GM23248 (cell line): Measurements from ENCODE around the gene MMS22L. TPM values are rescaled to one million over a fixed set of nuclear protein-coding genes. Genes with fewer than 3 reads are reported as not detected.

Experiments
- DNase-seq: peaks from one replicate; pipeline ENCODE4 v3.0.0-alpha.2; 2015
- H2AFZ ChIP-seq: fragments of 200-600 bp; sonication (generic); 2 replicates; pipeline ENCODE4 v1.6.1; 2016; ENCODE audit warnings: antibody characterized with exemption
- H3F3A ChIP-seq: fragments of 200-600 bp; sonication (generic); 2 replicates; pipeline ENCODE4 v1.6.1; 2016; ENCODE audit warnings: mild to moderate bottlenecking, antibody characterized with exemption, mixed run types; ENCODE audit not compliant: insufficient read depth
- H3K27ac ChIP-seq: fragments of 200-600 bp; sonication (generic); 2 replicates; pipeline ENCODE4 v1.5.1; 2016; ENCODE audit warnings: mild to moderate bottlenecking
- H3K27me3 ChIP-seq: fragments of 200-600 bp; sonication (generic); replicated peaks from 2 replicates; pipeline ENCODE4 v1.6.1; 2016; ENCODE audit warnings: mild to moderate bottlenecking; ENCODE audit not compliant: insufficient read depth
- H3K36me3 ChIP-seq: fragments of 200-600 bp; sonication (generic); 2 replicates; pipeline ENCODE4 v1.6.1; 2016; ENCODE audit warnings: low read depth, mild to moderate bottlenecking
- H3K4me1 ChIP-seq: fragments of 200-600 bp; sonication (generic); 2 replicates; pipeline ENCODE4 v1.6.1; 2016; ENCODE audit warnings: mild to moderate bottlenecking; ENCODE audit not compliant: insufficient read depth
- H3K4me2 ChIP-seq: fragments of 200-600 bp; sonication (generic); one replicate; pipeline ENCODE4 v1.6.1; 2016; ENCODE audit warnings: mild to moderate bottlenecking; ENCODE audit not compliant: unreplicated experiment
- H3K4me3 ChIP-seq: fragments of 200-600 bp; sonication (generic); 2 replicates; pipeline ENCODE4 v1.5.1; 2016; ENCODE audit warnings: mild to moderate bottlenecking
- H3K79me2 ChIP-seq: fragments of 200-600 bp; sonication (generic); 2 replicates; pipeline ENCODE4 v1.6.1; 2016; ENCODE audit warnings: mild to moderate bottlenecking; ENCODE audit not compliant: insufficient read depth
- H3K9ac ChIP-seq: fragments of 200-600 bp; sonication (generic); 2 replicates; pipeline ENCODE4 v1.6.1; 2016; ENCODE audit warnings: mild to moderate bottlenecking
- H3K9me2 ChIP-seq: fragments of 200-600 bp; sonication (generic); 2 replicates; pipeline ENCODE4 v1.6.1; 2016; ENCODE audit warnings: mixed run types, mild to moderate bottlenecking, moderate library complexity; ENCODE audit not compliant: insufficient read depth
- H3K9me3 ChIP-seq: fragments of 200-600 bp; sonication (generic); one replicate; pipeline ENCODE4 v1.6.1; 2017; ENCODE audit warnings: low read depth
- H4K20me1 ChIP-seq: fragments of 200-600 bp; sonication (generic); 2 replicates; pipeline ENCODE4 v1.6.0; 2016; ENCODE audit not compliant: insufficient read depth
- EZH2 ChIP-seq: fragments of 200-600 bp; sonication (generic); IDR thresholded peaks from 2 replicates; pipeline ENCODE4 v1.6.1; 2018; ENCODE audit warnings: antibody characterized with exemption, mild to moderate bottlenecking; ENCODE audit not compliant: insufficient read depth, poor library complexity, severe bottlenecking
- EZH2phosphoT487 ChIP-seq: fragments of 200-600 bp; sonication (generic); IDR thresholded peaks from 2 replicates; pipeline ENCODE4 v1.6.1; 2018; ENCODE audit warnings: antibody characterized with exemption, moderate library complexity, mild to moderate bottlenecking, low read depth; ENCODE audit not compliant: insufficient read depth
- whole genome bisulfite sequencing, 2 experiments: methylation state at CpG; one replicate each; pipeline ENCODE4 v1.1.6; 2015 to 2017; ENCODE audit warnings: low lambda C conversion rate in 2 of 2, low coverage in 1 of 2; ENCODE audit errors: missing lambda C conversion rate in 2 of 2; 5-methylcytosine and 5-hydroxymethylcytosine counted together
- in situ Hi-C: fragments of 300-500 bp; cut with MboI; formaldehyde crosslinking; loops from 2 replicates; pipeline ENCODE4 v1.15.0; 2020
- polyA plus RNA-seq: library from polyadenylated mRNA; unstranded; fragments of >200 nt; fragmentation: Nextera tagmentation; extraction: Ambion mirVana; gene quantifications from 2 replicates; pipeline ENCODE4 v1.2.1, GENCODE V29; 2016
- total RNA-seq: library from RNA; depleted of rRNA; stranded (reverse); fragments of >200 nt; shearing (Covaris generic); gene quantifications from 2 replicates; pipeline ENCODE4 v1.2.3, GENCODE V29; 2014

Gene MMS22L
- total and polyA plus RNA-seq, 2 experiments from 2014 or later: 4.1 to 12.9 TPM

DNA sequence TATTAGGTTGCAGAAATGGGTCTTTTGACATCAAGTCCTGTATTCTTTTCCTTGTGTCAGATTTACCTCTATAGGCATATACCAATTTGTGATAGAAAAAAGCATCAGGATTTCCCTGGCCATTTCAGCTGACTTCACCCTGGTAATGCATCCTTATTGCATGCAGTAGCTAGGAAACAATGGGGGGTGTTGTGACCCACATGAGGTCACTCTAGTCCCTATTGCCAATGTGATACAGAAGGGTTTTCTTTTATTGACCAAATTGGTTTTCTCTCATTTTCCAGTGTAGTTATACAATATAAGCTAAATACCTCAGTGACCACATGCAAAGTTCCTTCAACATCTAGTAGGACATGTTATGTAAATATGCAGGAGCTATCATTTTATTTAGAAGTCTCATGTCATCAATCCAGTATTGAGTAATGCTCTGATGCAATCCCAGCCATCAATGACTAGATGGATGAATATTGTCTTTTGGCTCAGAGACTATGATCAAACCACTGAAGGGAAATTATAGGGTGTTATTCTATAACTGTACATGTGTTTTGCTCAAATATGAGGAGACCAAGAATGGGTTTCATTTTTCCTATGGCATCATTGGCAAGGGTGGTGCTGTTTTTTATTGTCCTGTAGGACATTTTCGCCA, 180.7 kb downstream of the MMS22L start:
- in situ Hi-C loops: no loop called here
- DNase-seq: no peak
- WGBS, 2 experiments: 82 to 88% methylated on average over 1 of the region's 1 CpG

DNA sequence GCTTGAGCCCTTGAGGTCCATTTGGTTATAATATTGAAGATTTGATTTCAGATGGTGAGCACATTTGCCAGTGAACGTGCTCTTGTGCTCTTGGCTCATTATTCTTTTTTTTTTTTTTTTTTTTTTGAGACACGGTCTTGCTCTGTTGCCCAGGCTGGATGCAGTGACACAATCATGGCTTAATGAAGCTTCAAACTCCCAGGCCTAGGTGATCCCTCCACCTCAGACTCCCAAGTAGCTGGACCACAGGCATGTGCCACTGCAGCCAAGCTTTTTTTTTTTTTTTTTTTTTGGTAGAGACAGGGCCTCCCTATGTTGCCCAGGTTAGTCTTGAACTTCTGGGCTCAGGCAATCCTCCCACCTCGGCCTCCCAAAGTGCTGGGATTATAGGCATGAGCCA, 182.3 kb downstream of the MMS22L start:
- TF ChIP-seq EZH2phosphoT487: no peak
- TF ChIP-seq EZH2: no peak
- no peaks in the 10 kb centered on the region for H3K27me3 ChIP-seq
- peaks cover 1% of the 10 kb centered on the region; the same call in 1 of the 2 replicates for H3K4me1 ChIP-seq
- H3K79me2 ChIP-seq: no peaks in the 10 kb centered on the region
- no peak for DNase-seq
- H3K36me3 ChIP-seq: no peaks in the 10 kb centered on the region
- 14 to 25% methylated on average over 3 of the region's 3 CpGs for WGBS, 2 experiments
- no peak overlapping the region for H3K9ac ChIP-seq
- H3F3A ChIP-seq: no peaks in the 10 kb centered on the region
- in situ Hi-C loops: no loop called here
- no peaks in the 10 kb centered on the region for H4K20me1 ChIP-seq
- H3K4me2 ChIP-seq: no peak overlapping the region
- no peaks in the 10 kb centered on the region for H3K9me2 ChIP-seq
- no peaks in the 10 kb centered on the region for H3K9me3 ChIP-seq
- H2AFZ ChIP-seq: no peak overlapping the region
- H3K4me3 ChIP-seq: no peak overlapping the region
- H3K27ac ChIP-seq: no peak overlapping the region

More for the DNA sequence above, 180.7 kb downstream of the MMS22L start:
- H3K4me1 ChIP-seq: peaks cover 4% of the 10 kb centered on the region; the same call in 1 of the 2 replicates
- no peak overlapping the region for H2AFZ ChIP-seq
- H3K27ac ChIP-seq: no peak overlapping the region
- H3K36me3 ChIP-seq: no peaks in the 10 kb centered on the region
- 0 out of 2 replicates have a peak, but pooled peaks cover 2% of the 10 kb centered on the region for H3K27me3 ChIP-seq
- H4K20me1 ChIP-seq: no peaks in the 10 kb centered on the region
- no peak overlapping the region for H3K9ac ChIP-seq
- H3K9me2 ChIP-seq: no peaks in the 10 kb centered on the region
- no peaks in the 10 kb centered on the region for H3K79me2 ChIP-seq
- no peaks in the 10 kb centered on the region for H3F3A ChIP-seq
- no peaks in the 10 kb centered on the region for H3K9me3 ChIP-seq
- H3K4me2 ChIP-seq: no peak overlapping the region
- TF ChIP-seq EZH2phosphoT487 (no peak), EZH2 (no peak)
- H3K4me3 ChIP-seq: no peak overlapping the region

DNA sequence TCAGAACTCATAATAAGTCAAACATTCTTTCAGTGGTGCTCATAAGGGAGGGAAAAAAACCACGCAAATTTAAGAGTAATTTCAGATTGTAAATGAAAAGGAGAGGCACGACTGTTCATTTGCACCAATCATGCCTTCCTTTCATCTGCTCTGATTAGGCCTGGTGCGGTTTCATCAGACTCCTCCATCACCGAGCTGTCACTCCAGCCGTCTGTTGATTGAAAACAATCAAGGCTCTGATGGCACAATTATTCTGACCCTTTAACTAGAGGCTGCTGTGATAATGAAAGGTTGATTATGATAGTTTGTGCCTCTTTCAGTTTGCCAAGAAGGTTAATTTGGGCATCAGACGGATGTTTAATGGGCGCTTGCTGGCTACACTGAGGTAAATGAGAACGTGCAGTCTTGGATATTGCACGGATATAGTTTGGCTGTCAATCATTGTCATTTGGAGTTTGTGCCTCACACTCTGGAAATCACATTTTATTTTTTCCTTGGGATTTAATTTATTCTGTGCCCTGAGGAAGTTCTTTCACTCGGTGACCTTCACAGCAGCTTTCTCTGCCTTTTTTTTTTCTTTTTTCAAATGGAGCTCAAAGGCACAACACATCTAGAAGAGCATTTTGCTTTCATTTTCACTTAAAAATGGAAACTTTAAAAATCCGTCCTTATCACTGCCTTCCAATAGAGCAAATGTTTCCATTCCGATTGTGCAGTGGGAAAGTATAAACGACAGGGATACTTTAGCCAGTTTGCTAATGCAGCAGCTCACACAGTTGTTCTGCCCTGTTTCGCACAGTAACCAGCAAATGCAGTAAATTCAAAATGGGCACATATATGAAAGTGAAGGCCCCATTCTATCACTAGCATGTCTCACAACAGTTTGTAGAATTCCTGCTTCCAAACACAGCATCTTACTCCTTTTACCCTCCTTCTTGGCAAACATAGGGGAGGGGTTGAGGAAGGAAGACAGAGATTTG, 185.7 kb downstream of the MMS22L start:
- H3K36me3 ChIP-seq: no peaks in the 10 kb centered on the region
- no peaks in the 10 kb centered on the region for H3K9me2 ChIP-seq
- H3K4me3 ChIP-seq: peak overlapping the region; percentile 62
- H3K27me3 ChIP-seq: no peaks in the 10 kb centered on the region
- peak overlapping the region; percentile 68 for H3K4me2 ChIP-seq
- no peaks in the 10 kb centered on the region for H4K20me1 ChIP-seq
- in situ Hi-C loops: no loop called here
- H3K4me1 ChIP-seq: peaks cover 3% of the 10 kb centered on the region; the same call in 1 of the 2 replicates
- H2AFZ ChIP-seq: peak overlapping the region; percentile 87
- no peak overlapping the region for H3K27ac ChIP-seq
- no peaks in the 10 kb centered on the region for H3F3A ChIP-seq
- H3K9ac ChIP-seq: peak overlapping the region; percentile 23
- no peak for TF ChIP-seq EZH2
- no peak for TF ChIP-seq EZH2phosphoT487
- WGBS, 2 experiments: 51 to 52% methylated on average over 14 of the region's 14 CpGs
- H3K79me2 ChIP-seq: no peaks in the 10 kb centered on the region
- DNase-seq: peak; percentile 8
- H3K9me3 ChIP-seq: no peaks in the 10 kb centered on the region

DNA sequence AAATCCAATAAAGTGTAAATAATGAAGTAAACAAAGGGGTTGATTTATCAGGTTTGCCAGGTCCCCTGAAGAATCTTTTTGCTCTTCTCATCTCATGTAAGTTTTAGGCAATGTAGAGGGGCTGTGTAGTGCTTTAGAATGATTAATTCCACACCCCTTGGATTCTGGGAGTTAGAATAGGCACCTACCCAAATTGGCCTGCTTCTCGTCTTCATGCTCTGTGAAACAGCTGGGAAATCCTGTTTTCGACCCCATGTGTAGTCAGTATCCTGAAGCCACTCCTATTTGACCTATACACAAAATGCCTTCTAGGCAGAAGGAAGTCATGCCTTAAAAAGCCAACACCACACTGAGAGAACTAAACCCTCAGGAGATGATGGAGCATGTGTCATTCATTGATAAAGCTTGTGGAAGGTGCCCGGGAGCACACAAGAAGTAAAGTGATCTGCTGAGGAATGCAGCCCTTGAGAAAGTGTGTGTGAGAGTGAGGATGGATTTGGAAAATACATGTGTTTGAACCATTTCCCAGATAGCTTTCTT, 187.6 kb downstream of the MMS22L start:
- Histone ChIP-seq H3K27ac (no peak overlapping the region), H3K27me3 (no peaks in the 10 kb centered on the region), H3K9ac (no peak overlapping the region), H3K79me2 (no peaks in the 10 kb centered on the region), H2AFZ (no peak overlapping the region), H3K4me3 (no peak overlapping the region), H3F3A (no peaks in the 10 kb centered on the region), H3K36me3 (no peaks in the 10 kb centered on the region), H3K9me3 (no peaks in the 10 kb centered on the region), H4K20me1 (no peaks in the 10 kb centered on the region), H3K4me1 (peaks cover 3% of the 10 kb centered on the region; the same call in 1 of the 2 replicates), H3K9me2 (no peaks in the 10 kb centered on the region), H3K4me2 (no peak overlapping the region)
- in situ Hi-C loops: no loop called here
- TF ChIP-seq EZH2phosphoT487 (no peak), EZH2 (no peak)
- peak; percentile 9 for DNase-seq
- 21 to 26% methylated on average over 3 of the region's 3 CpGs for WGBS, 2 experiments
